Measurements from ENCODE around the gene NAGS. TPM values are rescaled to one million over a fixed set of nuclear protein-coding genes. Genes with fewer than 3 reads are reported as not detected.
A peak's percentile ranks its signal among the peaks of the same experiment; 100 is the strongest.

Gene NAGS
- total RNA-seq, 1 donor from 2014 or later = 25.3 TPM

GRCh38 chr17:43982171-43982570 is 22.3 kb upstream of the NAGS start:
- FAIRE-seq = peak; percentile 50
- TF ChIP-seq CTCF (IDR thresholded peaks at IDR 0.05; ENCODE audit: insufficient read depth, low read length, severe bottlenecking) = no peak
- H3K27me3 ChIP-seq (ENCODE audit: control insufficient read depth, insufficient read depth, low read length) = peaks cover 17% of the 10 kb centered on the region

GRCh38 chr17:43983196-43983514 is 21.3 kb upstream of the NAGS start:
- no peak overlapping the region for H3K4me3 ChIP-seq (ENCODE audit: low read depth, low read length)
- TF ChIP-seq CTCF (IDR thresholded peaks at IDR 0.05; ENCODE audit: insufficient read depth, low read length, severe bottlenecking) = no peak

More at GRCh38 chr17:43982171-43982570, 22.3 kb upstream of the NAGS start:
- no peak for DNase-seq (ENCODE audit: low read depth)
- Histone ChIP-seq H3K36me3 (ENCODE audit: control insufficient read depth, insufficient read depth, low read length) (no peaks in the 10 kb centered on the region), H3K4me3 (ENCODE audit: low read depth, low read length) (no peak overlapping the region)

GRCh38 chr17:43983515-43984411 is 20.7 kb upstream of the NAGS start:
- peak; percentile 32 for TF ChIP-seq CTCF (IDR thresholded peaks at IDR 0.05; ENCODE audit: insufficient read depth, low read length, severe bottlenecking)
- peaks cover 14% of the 10 kb centered on the region for H3K27me3 ChIP-seq (ENCODE audit: control insufficient read depth, insufficient read depth, low read length)

More at GRCh38 chr17:43983196-43983514, 21.3 kb upstream of the NAGS start:
- Histone ChIP-seq H3K27me3 (ENCODE audit: control insufficient read depth, insufficient read depth, low read length) (peaks cover 16% of the 10 kb centered on the region), H3K36me3 (ENCODE audit: control insufficient read depth, insufficient read depth, low read length) (no peaks in the 10 kb centered on the region)
- no peak for FAIRE-seq
- no peak for DNase-seq (ENCODE audit: low read depth)

GRCh38 chr17:43984521-43984920 is 19.9 kb upstream of the NAGS start:
- TF ChIP-seq CTCF (IDR thresholded peaks at IDR 0.05; ENCODE audit: insufficient read depth, low read length, severe bottlenecking) = no peak
- no peak for FAIRE-seq
- H3K4me3 ChIP-seq (ENCODE audit: low read depth, low read length) = no peak overlapping the region

More at GRCh38 chr17:43983515-43984411, 20.7 kb upstream of the NAGS start:
- DNase-seq (ENCODE audit: low read depth) (no peak), FAIRE-seq (no peak)
- Histone ChIP-seq H3K4me3 (ENCODE audit: low read depth, low read length) (peak overlapping the region; percentile 26), H3K36me3 (ENCODE audit: control insufficient read depth, insufficient read depth, low read length) (no peaks in the 10 kb centered on the region)

GRCh38 chr17:43986225-43986981 is 18.0 kb upstream of the NAGS start:
- DNase-seq (ENCODE audit: low read depth) (no peak), FAIRE-seq (peak; percentile 70)
- no peaks in the 10 kb centered on the region for H3K36me3 ChIP-seq (ENCODE audit: control insufficient read depth, insufficient read depth, low read length)
- no peak for TF ChIP-seq CTCF (IDR thresholded peaks at IDR 0.05; ENCODE audit: insufficient read depth, low read length, severe bottlenecking)
- peaks cover 12% of the 10 kb centered on the region for H3K27me3 ChIP-seq (ENCODE audit: control insufficient read depth, insufficient read depth, low read length)
- H3K4me3 ChIP-seq (ENCODE audit: low read depth, low read length) = no peak overlapping the region

More at GRCh38 chr17:43984521-43984920, 19.9 kb upstream of the NAGS start:
- H3K27me3 ChIP-seq (ENCODE audit: control insufficient read depth, insufficient read depth, low read length) = peaks cover 14% of the 10 kb centered on the region
- DNase-seq (ENCODE audit: low read depth) = no peak
- no peaks in the 10 kb centered on the region for H3K36me3 ChIP-seq (ENCODE audit: control insufficient read depth, insufficient read depth, low read length)
